Measurements from ENCODE around the gene AGPAT4. TPM values are rescaled to one million over a fixed set of nuclear protein-coding genes. Genes with fewer than 3 reads are reported as not detected.

Gene AGPAT4
- total RNA-seq, 2 donors from 2014 or later = 3.6 to 9.2 TPM

GRCh38 chr6:161137320-161137719, 136.5 kb downstream of the AGPAT4 start:
- TF ChIP-seq, protein P1, sequence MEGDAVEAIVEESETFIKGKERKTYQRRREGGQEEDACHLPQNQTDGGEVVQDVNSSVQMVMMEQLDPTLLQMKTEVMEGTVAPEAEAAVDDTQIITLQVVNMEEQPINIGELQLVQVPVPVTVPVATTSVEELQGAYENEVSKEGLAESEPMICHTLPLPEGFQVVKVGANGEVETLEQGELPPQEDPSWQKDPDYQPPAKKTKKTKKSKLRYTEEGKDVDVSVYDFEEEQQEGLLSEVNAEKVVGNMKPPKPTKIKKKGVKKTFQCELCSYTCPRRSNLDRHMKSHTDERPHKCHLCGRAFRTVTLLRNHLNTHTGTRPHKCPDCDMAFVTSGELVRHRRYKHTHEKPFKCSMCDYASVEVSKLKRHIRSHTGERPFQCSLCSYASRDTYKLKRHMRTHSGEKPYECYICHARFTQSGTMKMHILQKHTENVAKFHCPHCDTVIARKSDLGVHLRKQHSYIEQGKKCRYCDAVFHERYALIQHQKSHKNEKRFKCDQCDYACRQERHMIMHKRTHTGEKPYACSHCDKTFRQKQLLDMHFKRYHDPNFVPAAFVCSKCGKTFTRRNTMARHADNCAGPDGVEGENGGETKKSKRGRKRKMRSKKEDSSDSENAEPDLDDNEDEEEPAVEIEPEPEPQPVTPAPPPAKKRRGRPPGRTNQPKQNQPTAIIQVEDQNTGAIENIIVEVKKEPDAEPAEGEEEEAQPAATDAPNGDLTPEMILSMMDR (IDR thresholded peaks at IDR 0.05) = no peak
- Histone ChIP-seq H3K4me3 (no peak overlapping the region), H3K27ac (no peak overlapping the region), H3K36me3 (no peaks in the 10 kb centered on the region), H3K27me3 (no peaks in the 10 kb centered on the region), H3K4me1 (no peaks in the 10 kb centered on the region), H3K9me3 (no peaks in the 10 kb centered on the region), H3K9ac (ENCODE audit: low read depth in 2 of 2, low read length in 2 of 2) (no peak overlapping the region)
- intact Hi-C loops (cut with DNase I) = no loop called here
- DNase-seq = no peak

GRCh38 chr6:161136655-161137054, 137.2 kb downstream of the AGPAT4 start:
- H3K9me3 ChIP-seq = no peaks in the 10 kb centered on the region
- no peaks in the 10 kb centered on the region for H3K36me3 ChIP-seq
- no peaks in the 10 kb centered on the region for H3K4me1 ChIP-seq
- H3K27me3 ChIP-seq = no peaks in the 10 kb centered on the region
- TF ChIP-seq, protein P1 (IDR thresholded peaks at IDR 0.05) = no peak
- H3K4me3 ChIP-seq = no peak overlapping the region
- H3K9ac ChIP-seq (ENCODE audit: low read depth in 2 of 2, low read length in 2 of 2) = no peak overlapping the region
- intact Hi-C loops (cut with DNase I) = no loop called here
- no peak overlapping the region for H3K27ac ChIP-seq
- DNase-seq = no peak

DNA sequence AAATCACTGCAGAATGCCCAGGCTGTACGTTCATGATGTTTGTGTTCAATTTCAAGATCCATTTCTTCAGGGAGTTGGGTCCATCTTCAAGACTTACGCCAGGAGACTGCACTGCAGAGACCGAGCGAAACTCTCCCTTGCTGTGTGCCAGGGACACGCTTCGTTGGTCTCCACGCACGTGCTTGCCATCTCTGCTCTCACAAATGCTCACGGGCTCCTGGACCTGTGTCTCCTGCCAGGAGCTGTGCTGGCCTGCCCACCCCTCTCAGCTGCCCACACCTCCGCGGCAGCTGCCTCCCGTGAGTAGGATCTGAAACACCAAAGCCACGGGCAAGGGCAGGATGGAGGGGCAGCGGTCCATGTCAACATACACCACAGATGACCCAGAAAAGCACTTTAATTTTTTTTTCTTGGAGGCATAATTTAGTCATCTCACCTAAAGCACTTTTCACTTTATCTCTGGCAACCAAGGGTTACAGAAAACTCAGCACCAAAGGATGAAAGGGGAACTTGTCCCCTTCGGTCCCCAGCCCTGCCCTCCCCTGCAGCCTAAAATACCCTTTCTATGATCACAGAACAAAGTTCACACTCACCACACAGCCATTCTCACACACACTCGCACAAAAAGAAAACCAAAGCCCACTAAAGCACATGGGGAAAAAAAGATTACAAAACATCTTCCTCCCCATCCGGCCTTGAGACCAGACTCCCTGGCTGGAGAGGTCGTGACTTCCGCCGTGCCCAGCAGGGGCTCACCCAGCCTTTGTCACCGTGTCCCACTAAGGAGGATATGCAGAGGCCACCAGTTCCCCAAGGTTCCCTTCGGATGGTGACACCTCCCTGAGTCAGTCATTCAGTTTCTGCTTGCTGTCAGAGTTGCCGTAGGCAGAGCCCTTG, 137.9 kb downstream of the AGPAT4 start:
- intact Hi-C loops (cut with DNase I) = no loop called here
- Histone ChIP-seq H3K27ac (no peak overlapping the region), H3K36me3 (no peaks in the 10 kb centered on the region), H3K9ac (ENCODE audit: low read depth in 2 of 2, low read length in 2 of 2) (no peak overlapping the region), H3K4me3 (no peak overlapping the region), H3K27me3 (no peaks in the 10 kb centered on the region), H3K9me3 (no peaks in the 10 kb centered on the region), H3K4me1 (no peaks in the 10 kb centered on the region)
- TF ChIP-seq, protein P1 (IDR thresholded peaks at IDR 0.05) = no peak
- no peak for DNase-seq

GRCh38 chr6:161134550-161135298, 139.1 kb downstream of the AGPAT4 start:
- intact Hi-C loops (cut with DNase I) = no loop called here
- DNase-seq = no peak
- no peaks in the 10 kb centered on the region for H3K36me3 ChIP-seq

DNA sequence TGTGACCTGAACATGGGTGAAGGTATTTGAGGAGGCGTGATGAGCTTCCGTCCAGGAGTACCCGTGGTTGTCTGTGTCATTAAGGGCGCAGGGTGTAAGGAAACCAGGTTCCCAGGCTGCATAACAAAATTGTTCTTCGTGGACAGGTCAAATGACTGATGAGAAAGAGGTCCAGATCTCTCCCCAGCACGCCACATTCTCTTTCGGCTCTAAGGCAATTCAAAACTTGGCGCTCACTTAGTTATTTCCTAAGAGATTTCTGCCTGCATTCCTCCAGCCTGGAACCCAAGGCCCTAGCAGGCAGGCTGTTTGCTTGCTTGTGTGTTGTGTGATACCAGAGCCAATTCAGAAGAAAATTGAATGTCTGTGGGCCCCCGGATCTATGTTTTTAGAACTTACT, 139.9 kb downstream of the AGPAT4 start:
- Histone ChIP-seq H3K27ac (no peak overlapping the region), H3K9me3 (no peaks in the 10 kb centered on the region), H3K9ac (ENCODE audit: low read depth in 2 of 2, low read length in 2 of 2) (no peak overlapping the region), H3K4me1 (no peaks in the 10 kb centered on the region), H3K36me3 (no peaks in the 10 kb centered on the region), H3K27me3 (no peaks in the 10 kb centered on the region), H3K4me3 (no peak overlapping the region)
- TF ChIP-seq, protein P1 (IDR thresholded peaks at IDR 0.05) = no peak
- DNase-seq = no peak
- intact Hi-C loops (cut with DNase I) = no loop called here

More at GRCh38 chr6:161134550-161135298, 139.1 kb downstream of the AGPAT4 start:
- no peak overlapping the region for H3K4me3 ChIP-seq
- no peak overlapping the region for H3K27ac ChIP-seq
- TF ChIP-seq, protein P1 (IDR thresholded peaks at IDR 0.05) = no peak
- no peak overlapping the region for H3K9ac ChIP-seq (ENCODE audit: low read depth in 2 of 2, low read length in 2 of 2)
- no peaks in the 10 kb centered on the region for H3K4me1 ChIP-seq
- no peaks in the 10 kb centered on the region for H3K9me3 ChIP-seq
- H3K27me3 ChIP-seq = no peaks in the 10 kb centered on the region
